OCI-LY3 (cell line): Measurements from ENCODE around the gene POLR2M.
A peak's percentile ranks its signal among the peaks of the same experiment; 100 is the strongest.

Source experiments
- H2AFZ ChIP-seq: fragments of 200-600, 300-600 bp; shearing (Covaris generic); 2 replicates; pipeline ENCODE4 v1.6.0; 2014; ENCODE audit warnings: antibody characterized with exemption, low read depth, low read length
- H3K27ac ChIP-seq: fragments of 200-600, 300-600 bp; sonication (generic); 2 replicates; pipeline ENCODE4 v1.5.1; 2014; ENCODE audit warnings: mild to moderate bottlenecking, low read length, moderate library complexity, mixed read lengths
- H3K27me3 ChIP-seq: fragments of 200-600, 300-600 bp; sonication (generic); 2 replicates; pipeline ENCODE4 v1.6.1; 2014; ENCODE audit warnings: low read depth, low read length, mixed read lengths
- H3K36me3 ChIP-seq: fragments of 200-600, 300-600 bp; sonication (generic); replicated peaks from 2 replicates; pipeline ENCODE3; 2014; ENCODE audit warnings: low read depth, low read length, mixed read lengths
- H3K4me1 ChIP-seq: fragments of 300-600, 200-600 bp; sonication (generic); 2 replicates; pipeline ENCODE4 v1.6.1; 2014; ENCODE audit warnings: low read length, mixed read lengths
- H3K4me2 ChIP-seq: fragments of 200-600, 300-600 bp; sonication (generic); 2 replicates; pipeline ENCODE4 v1.6.1; 2014; ENCODE audit warnings: low read length, mixed read lengths
- H3K4me3 ChIP-seq: fragments of 300-600, 200-600 bp; sonication (generic); 2 replicates; pipeline ENCODE4 v1.5.1; 2014; ENCODE audit warnings: antibody characterized with exemption, mild to moderate bottlenecking, low read length, moderate library complexity
- H3K79me2 ChIP-seq: fragments of 300-600, 200-600 bp; shearing (Covaris generic); 2 replicates; pipeline ENCODE4 v1.6.1; 2014; ENCODE audit warnings: mild to moderate bottlenecking, low read length, mixed read lengths
- H3K9ac ChIP-seq: fragments of 300-600, 200-600 bp; shearing (Covaris generic); 2 replicates; pipeline ENCODE4 v1.6.0; 2014; ENCODE audit warnings: mild to moderate bottlenecking, low read length, moderate library complexity
- H3K9me3 ChIP-seq: fragments of 200-600, 300-600 bp; shearing (Covaris generic); 2 replicates; pipeline ENCODE4 v1.6.1; 2014; ENCODE audit warnings: low read length, mixed read lengths; ENCODE audit not compliant: insufficient read depth
- H4K20me1 ChIP-seq: fragments of 200-600, 300-600 bp; sonication (generic); 2 replicates; pipeline ENCODE4 v1.6.1; 2016; ENCODE audit warnings: low read length, mixed read lengths; ENCODE audit not compliant: insufficient read depth
- EZH2phosphoT487 ChIP-seq: fragments of 200-600 bp; shearing (Covaris generic); IDR thresholded peaks from 2 replicates; pipeline ENCODE4 v1.6.1; 2018; ENCODE audit warnings: antibody characterized with exemption, mixed run types, low read depth
- TF ChIP-seq, protein P1 (sequence below): fragments of 200-600, 300-600 bp; sonication (generic); IDR thresholded peaks from 2 replicates; pipeline ENCODE4 v1.5.1; 2014; ENCODE audit warnings: antibody characterized with exemption, low read length, low read depth

POLR2M gene

GRCh38 chr15:57747206-57747896 is 40.8 kb downstream of the POLR2M start:
- H3K9ac ChIP-seq = no peak overlapping the region
- H3K4me2 ChIP-seq = no peak overlapping the region
- H3K36me3 ChIP-seq = no peaks in the 10 kb centered on the region
- no peak overlapping the region for H3K27ac ChIP-seq
- H3K9me3 ChIP-seq = no peaks in the 10 kb centered on the region
- no peaks in the 10 kb centered on the region for H3K79me2 ChIP-seq
- TF ChIP-seq, protein P1, sequence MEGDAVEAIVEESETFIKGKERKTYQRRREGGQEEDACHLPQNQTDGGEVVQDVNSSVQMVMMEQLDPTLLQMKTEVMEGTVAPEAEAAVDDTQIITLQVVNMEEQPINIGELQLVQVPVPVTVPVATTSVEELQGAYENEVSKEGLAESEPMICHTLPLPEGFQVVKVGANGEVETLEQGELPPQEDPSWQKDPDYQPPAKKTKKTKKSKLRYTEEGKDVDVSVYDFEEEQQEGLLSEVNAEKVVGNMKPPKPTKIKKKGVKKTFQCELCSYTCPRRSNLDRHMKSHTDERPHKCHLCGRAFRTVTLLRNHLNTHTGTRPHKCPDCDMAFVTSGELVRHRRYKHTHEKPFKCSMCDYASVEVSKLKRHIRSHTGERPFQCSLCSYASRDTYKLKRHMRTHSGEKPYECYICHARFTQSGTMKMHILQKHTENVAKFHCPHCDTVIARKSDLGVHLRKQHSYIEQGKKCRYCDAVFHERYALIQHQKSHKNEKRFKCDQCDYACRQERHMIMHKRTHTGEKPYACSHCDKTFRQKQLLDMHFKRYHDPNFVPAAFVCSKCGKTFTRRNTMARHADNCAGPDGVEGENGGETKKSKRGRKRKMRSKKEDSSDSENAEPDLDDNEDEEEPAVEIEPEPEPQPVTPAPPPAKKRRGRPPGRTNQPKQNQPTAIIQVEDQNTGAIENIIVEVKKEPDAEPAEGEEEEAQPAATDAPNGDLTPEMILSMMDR = no peak
- TF ChIP-seq EZH2phosphoT487 = no peak
- no peaks in the 10 kb centered on the region for H3K27me3 ChIP-seq
- H2AFZ ChIP-seq = no peak overlapping the region
- H3K4me1 ChIP-seq = no peaks in the 10 kb centered on the region
- no peaks in the 10 kb centered on the region for H4K20me1 ChIP-seq
- H3K4me3 ChIP-seq = no peak overlapping the region

GRCh38 chr15:57751177-57751800 is 44.8 kb downstream of the POLR2M start:
- Histone ChIP-seq H2AFZ (no peak overlapping the region), H3K4me3 (no peak overlapping the region), H4K20me1 (no peaks in the 10 kb centered on the region)

GRCh38 chr15:57752436-57752835 is 45.9 kb downstream of the POLR2M start:
- Histone ChIP-seq H3K9ac (no peak overlapping the region), H3K27ac (no peak overlapping the region), H3K4me3 (no peak overlapping the region), H3K36me3 (no peaks in the 10 kb centered on the region), H2AFZ (no peak overlapping the region), H3K27me3 (no peaks in the 10 kb centered on the region), H3K9me3 (no peaks in the 10 kb centered on the region), H4K20me1 (no peaks in the 10 kb centered on the region), H3K4me1 (no peaks in the 10 kb centered on the region), H3K79me2 (no peaks in the 10 kb centered on the region), H3K4me2 (no peak overlapping the region)
- TF ChIP-seq EZH2phosphoT487 = no peak
- TF ChIP-seq, protein P1 = peak; percentile 22; the same call in 1 of the 2 replicates

More at GRCh38 chr15:57751177-57751800, 44.8 kb downstream of the POLR2M start:
- Histone ChIP-seq H3K9me3 (no peaks in the 10 kb centered on the region), H3K4me1 (no peaks in the 10 kb centered on the region), H3K9ac (no peak overlapping the region), H3K36me3 (no peaks in the 10 kb centered on the region), H3K79me2 (no peaks in the 10 kb centered on the region), H3K27ac (no peak overlapping the region), H3K27me3 (no peaks in the 10 kb centered on the region), H3K4me2 (no peak overlapping the region)
- TF ChIP-seq, protein P1 = peak; percentile 62
- no peak for TF ChIP-seq EZH2phosphoT487

DNA sequence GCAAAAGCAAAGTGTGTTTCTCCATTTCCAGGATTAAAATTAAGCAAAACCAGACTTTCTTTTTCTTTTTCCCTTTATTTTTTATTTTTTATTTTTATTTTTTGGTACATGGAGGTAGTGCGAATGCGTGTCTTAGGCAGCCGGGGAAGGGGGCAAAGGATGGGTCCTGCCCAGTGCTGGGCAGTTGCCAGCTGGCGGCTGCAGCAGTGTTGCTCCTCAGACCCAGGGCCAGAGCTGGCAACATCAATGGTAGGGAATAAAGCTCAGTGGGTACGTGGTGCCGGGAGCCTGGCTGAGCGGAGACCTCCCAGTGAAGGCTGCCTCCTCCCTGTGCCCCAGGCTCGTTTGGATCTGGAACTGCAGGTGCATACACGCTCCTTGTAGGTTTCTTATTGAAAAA is 46.3 kb downstream of the POLR2M start:
- no peaks in the 10 kb centered on the region for H3K36me3 ChIP-seq
- H3K4me3 ChIP-seq = no peak overlapping the region
- no peak overlapping the region for H3K4me2 ChIP-seq
- H3K9me3 ChIP-seq = no peaks in the 10 kb centered on the region
- H3K79me2 ChIP-seq = no peaks in the 10 kb centered on the region
- no peaks in the 10 kb centered on the region for H3K4me1 ChIP-seq
- H3K9ac ChIP-seq = no peak overlapping the region
- no peaks in the 10 kb centered on the region for H4K20me1 ChIP-seq
- TF ChIP-seq, protein P1 = no peak
- no peak for TF ChIP-seq EZH2phosphoT487
- no peak overlapping the region for H3K27ac ChIP-seq
- H3K27me3 ChIP-seq = no peaks in the 10 kb centered on the region
- H2AFZ ChIP-seq = no peak overlapping the region
